GM18858 (cell line): Measurements from ENCODE around the gene PRKAB2.
"Not testable (repeated sequence)": the region's sequence is repeated elsewhere in the genome, so short reads cannot be mapped to it uniquely, and the experiment has no call there.

ENCODE experiments used
- ATAC-seq: cut with Tn5 transposase; IDR thresholded peaks from one replicate; pipeline ENCODE4 v1.9.1; 2021; ENCODE audit not compliant: unreplicated experiment

The PRKAB2 gene, protein sequence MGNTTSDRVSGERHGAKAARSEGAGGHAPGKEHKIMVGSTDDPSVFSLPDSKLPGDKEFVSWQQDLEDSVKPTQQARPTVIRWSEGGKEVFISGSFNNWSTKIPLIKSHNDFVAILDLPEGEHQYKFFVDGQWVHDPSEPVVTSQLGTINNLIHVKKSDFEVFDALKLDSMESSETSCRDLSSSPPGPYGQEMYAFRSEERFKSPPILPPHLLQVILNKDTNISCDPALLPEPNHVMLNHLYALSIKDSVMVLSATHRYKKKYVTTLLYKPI

DNA sequence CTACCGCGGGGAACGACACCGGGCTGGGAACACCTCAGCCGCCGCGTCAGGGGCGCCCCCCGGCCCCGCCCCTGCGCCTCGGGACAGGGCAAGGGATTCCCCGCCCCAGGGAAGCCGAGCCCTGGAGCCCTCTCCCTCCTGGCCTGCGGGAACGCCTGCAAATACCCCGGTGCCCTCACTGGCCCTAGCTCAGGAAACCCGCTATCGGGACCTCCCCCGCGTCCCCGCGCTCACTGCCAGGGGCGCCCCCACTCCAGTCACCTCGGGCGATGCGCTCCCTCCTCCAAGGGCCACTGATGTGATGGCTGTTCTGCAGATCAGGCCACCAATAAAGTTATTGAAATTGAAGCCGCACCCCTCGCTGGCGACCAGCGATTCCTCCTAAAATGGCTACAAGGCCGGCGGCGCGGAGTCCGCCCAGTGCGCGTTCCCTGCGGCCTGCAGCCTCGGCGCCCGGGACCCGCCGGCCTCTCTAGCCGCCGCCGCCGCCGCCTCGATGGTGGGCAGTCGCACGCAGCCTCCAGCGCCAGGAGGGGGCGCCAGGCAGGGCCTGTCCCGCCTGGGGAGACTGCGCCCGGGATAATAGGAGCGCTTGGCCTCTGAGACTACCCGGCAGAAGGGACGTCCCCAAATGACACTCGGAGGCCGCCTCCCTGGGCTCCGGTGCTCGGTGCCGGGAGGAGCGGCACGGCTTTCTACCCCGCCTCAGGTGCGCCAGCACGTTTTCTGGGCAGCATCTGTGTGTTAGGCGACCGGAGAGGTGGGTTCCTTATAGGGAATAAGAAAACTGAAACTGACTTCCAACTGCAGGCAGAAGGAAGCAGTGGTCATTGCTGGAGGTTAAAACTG is at the start of gene PRKAB2:
Gene PRKAB2 (minus strand): TSS at position 303 of the 849 bp plus-strand sequence. CDS start 326 bp downstream, outside the sequence.
- peak; percentile 72 for ATAC-seq

DNA sequence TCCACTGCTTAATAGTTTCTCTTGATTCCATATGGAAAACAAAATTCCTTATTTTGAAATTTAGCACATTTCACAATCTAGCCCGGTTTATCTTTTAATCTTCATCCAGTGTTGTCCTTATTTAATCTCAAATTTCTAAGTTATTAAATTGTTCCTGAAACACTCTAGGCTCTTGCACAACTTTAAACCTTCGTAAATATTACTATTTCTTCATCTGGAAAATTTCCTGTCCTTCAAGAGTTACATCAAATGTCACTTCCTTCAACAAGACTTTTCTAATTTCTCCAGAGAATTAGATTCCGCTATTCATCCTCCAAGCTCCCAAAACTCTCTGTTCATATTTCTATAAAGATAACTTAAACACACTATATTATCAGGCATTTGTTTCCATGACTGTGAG is 46.3 kb upstream of the PRKAB2 start:
- ATAC-seq: no peak

DNA sequence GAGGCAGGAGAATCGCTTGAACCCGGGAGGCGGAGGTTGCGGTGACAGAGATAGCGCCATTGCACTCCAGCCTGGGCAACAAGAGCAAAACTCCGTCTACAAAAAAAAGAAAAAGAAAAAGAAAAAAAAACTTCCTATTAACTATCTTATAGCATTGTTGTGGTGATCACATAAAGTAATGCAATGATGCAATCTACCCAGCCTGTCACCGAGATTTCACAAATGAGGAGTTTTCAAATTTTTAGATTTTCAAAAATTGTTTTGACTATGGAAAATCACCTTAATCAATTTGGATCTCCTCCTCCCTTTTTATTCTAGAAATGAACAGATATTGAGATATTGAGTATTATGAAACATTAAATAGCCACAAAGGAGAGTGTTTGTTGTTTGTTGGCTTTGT is 44.9 kb upstream of the PRKAB2 start:
- no peak for ATAC-seq

DNA sequence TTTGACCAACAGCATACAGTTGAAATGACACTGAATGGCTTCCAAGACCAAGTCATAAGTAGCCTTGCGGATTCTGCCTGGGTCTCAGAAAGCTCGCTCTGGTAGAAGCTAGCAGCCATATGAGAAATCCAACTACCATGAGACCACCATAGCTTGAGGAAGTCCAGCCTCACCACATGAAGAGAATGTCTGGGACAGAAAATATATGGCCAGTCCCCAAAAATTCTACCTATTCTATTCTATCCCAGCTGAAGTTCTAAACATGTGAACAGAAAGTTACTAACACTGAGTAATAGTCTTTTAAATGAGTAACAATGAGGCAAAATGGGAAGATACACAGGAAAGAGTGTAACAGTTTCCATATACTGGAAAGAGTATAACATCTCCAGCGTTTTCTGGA is 43.9 kb upstream of the PRKAB2 start:
- ATAC-seq: no peak

DNA sequence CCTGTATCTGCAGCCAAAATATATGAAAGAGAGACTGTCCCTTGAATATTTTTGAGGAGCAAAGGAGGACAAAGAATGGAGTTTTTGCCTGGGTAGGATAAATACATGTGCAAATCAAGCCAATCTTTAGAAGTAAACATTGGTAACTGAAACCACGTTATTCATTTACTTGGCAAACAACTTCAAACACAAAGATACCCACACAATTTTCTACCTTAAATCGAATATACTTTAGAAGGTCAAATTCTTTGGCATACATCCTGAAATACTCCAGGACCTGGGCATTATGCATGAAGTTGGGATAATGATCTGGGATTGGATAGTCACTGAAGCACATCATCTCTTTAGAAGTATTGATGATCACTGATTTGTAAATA is 43.3 kb upstream of the PRKAB2 start:
- no peak for ATAC-seq

DNA sequence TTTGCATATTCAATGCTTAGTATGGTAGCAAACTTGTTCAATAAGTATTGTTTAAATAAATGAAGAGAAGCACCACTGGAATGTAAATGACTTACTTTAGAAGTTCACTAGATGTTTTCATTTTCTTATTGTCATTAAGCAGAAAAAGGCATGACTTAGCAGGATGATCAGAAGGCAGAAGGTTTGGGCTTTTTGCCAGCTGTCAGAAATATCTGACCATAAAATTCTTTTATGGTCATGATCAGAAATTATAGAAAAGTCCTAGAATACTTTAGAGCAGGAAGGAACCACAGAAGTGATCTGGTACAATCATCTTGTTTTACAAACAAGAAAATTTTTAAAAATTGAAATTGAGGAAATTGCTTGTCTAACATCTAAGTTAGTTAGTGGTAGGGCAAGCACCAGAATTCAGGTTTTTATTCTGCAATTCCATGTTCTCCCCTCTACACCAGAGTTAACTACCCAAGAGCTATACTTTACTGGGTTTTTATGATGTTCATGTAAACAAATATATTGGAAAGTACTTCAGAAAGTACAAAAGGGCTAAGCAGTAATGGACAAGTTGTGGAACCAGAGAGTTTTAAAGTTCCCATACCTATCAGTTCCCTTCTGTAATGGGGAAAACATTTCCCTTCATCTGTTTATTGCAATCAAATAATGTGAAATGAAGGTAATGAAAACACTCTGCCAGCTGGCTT is 42.7 kb upstream of the PRKAB2 start:
- no peak for ATAC-seq

DNA sequence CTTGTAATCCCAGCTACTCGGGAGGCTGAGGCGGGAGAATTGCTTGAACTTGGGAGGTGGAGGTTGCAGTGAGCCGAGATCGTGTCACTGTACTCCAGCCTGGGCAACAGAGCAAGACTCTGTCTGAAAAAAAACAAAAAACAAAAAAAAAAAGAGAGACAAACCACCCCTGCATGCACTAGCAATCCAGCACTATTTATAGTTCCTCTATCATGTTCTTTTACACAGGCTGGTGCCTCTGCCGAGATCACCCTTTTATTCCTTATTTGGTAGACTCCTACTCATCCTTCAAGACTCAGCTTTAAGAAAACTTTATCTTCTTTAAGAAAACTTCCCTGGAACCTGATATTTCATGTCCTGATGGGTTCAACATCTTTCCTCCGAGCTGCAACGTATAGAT is 42.1 kb upstream of the PRKAB2 start:
- no peak for ATAC-seq

DNA sequence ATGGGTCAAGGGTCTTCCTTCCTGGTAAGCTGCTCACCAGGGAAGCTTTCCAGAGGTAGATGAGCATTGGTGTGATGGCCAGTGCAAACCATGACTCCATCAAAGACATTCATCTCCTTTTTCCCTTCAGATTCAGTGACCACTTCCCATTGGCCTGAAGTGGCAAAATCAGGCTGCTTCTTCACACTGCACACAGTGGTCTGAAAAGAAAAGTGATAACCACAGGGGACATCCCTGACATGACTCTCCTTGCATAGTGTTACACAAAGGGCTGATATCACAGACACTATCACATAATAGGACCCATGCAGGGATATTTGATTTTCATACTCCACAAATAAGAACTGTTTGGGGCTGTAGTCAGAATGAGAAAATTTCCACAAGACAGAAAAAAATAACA is 41.0 kb upstream of the PRKAB2 start:
- no peak for ATAC-seq

DNA sequence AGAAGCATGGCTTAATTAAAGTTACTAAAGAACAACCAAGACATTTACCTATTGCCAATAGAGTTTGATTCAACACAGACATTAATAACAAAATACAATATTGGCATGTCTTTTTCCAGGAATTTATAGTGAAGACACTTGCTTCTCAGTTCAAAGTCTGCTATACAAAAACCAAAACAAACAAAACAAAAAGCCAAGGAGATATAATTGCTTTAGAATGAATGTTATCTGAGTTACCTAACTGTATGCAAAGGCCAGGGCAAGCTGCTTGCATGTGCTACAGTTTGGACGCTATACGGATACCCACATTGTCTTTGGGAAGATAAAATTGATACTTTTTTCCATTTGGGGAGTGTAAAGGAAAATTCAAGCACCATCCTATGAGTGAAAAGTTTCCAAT is 39.3 kb upstream of the PRKAB2 start:
- ATAC-seq: no peak

DNA sequence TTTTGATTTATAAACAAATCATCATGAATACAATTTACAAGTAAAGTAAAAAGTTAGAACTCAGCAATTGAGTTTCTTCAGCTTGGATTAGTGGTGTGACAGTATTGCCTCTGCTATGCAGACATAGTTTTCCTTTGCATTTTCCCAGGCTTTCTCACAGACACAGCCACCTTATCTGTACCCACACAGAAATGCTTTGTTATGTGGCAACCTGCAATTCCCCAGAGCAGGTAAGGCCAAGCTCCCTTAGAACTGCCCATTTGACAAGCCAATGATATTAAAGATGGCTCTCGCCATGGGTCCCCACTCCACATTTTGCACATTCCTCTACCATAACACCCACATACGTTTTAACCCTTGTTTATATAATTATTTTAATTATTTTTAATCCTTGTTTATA is 38.7 kb upstream of the PRKAB2 start:
- no peak for ATAC-seq

DNA sequence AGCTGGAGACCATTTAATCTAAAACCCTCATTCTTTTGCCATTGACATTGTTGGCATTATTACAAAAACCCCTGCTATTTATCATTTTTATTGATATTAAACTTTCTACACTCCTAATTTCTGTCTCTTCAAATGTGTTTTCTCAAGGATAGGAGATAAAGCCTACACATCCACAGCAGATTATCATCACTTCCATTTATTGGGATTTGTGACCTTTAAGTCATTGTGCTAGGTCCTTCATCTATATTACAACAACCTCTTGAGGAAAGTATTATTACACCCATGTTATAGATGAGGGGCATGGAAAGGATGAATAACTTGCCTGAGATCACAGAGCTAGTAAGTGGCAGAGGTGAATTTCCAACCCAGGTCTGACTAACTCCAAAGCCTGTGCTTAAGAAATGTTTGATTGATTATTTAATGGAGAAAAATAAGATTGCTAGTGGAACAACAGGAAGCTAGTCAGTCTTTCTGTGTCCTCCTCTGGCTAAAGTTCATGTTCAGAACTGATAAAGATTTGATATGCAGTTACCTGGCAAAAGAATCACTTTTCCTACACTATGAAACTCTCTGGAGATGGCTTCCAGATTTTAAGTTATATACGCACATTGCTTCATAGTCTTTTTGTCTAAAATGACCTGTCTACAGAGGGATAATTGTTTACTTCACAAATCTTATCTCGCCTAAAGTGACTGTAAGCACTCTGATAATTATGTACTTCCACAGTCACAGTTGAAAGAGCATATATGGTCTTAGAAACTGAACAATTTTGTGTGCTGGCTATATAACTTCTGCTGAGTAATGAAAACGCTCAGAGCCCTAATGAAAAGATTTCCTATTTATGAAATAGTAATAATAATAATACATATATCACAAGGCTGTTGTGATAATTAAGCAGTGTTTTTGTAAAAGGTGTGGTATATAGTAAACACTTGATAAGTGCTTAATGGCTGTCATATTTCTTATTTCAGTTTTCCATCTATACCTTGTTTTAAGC is 37.9 kb upstream of the PRKAB2 start:
- no peak for ATAC-seq

DNA sequence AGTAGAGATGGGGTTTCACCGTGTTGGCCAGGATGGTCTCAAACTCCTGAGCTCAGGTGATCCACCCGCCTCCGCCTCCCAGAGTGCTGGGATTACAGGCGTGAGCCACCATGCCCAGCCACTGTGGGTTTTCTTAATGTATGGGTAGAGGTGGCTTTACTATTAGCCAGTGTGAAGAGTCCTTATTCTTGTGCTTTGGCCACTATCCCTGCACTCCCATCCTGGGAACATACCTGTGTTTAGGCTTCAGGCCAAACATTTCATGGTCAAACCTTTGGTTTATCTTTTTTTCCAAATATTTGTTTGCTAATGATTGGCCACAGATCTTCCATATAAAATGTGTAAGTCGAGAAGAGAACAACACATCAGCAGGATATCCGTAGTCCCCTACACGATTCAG is 36.3 kb upstream of the PRKAB2 start:
- ATAC-seq: no peak

DNA sequence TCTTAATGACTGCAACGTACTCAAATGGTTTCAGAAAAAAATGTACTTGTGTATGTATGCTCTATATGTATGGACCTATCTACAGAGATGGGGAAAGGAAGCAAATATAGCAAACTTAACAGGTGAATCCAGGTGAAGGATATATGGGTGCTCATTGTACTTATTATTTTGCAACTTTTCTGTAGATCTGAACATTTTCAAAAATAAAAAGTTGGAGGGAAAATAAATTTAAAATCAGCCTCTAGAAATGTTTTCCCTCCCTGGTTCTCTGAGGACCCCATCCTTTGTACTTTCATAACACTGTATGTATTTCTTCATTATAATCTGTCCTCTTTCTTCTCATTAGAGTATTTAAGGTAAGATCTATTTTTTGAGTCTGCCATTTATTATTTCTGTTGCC is 34.9 kb upstream of the PRKAB2 start:
- ATAC-seq: no peak

DNA sequence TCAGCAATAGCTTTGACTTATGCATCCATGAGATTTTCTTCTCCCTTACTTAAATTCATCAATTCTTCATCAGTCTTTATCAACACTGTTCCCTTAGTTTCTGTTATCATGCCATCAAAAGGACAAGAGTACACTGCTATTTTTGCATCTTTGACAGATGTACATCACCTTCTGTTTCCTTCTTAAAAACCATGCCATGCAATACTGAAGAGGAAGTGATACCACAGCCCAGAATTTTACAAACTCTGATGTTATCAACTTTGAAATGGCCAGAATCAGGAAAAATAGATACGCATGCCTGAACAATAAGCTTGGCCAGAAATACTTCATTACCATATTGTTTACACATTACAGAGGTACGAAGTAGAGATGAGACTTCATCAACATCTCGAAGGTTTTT is 31.8 kb upstream of the PRKAB2 start:
- no peak for ATAC-seq

DNA sequence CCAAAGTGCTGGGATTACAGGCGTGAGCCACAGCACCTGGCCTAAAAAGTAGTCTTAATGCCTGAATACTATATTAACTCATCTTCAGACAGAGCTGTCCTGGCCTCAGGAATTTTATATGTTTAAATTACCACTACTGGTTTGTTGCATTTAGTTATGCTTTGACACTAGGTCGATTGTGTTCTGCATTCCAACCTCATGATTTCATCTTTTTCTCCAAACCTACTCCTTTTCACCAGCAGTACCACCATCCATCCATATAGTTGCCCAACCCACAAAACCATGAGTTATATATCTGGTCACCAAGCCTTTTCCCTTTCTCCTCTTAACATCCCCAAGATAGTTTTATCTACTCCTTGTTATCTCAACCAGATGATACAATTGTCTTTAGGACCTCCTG is 30.3 kb upstream of the PRKAB2 start:
- no peak for ATAC-seq

DNA sequence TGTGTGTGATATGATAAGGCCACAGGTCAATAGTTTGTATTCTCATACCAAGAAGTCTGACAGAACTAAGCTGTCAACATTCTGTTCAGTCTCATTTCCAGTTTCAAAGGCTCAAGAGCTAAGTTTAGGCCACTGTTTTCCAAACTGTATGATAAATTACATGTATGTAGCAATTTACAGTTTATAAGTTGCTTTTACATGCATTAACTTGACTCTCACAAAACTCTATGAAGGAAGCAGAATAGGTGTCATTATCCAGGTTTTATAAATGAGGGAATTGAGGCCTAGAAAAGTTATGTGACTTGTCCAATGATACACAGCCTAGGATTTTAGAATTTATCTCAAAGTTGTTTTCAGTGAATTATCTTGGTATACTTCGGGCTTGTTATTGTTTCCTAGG is 29.5 kb upstream of the PRKAB2 start:
- no peak for ATAC-seq

DNA sequence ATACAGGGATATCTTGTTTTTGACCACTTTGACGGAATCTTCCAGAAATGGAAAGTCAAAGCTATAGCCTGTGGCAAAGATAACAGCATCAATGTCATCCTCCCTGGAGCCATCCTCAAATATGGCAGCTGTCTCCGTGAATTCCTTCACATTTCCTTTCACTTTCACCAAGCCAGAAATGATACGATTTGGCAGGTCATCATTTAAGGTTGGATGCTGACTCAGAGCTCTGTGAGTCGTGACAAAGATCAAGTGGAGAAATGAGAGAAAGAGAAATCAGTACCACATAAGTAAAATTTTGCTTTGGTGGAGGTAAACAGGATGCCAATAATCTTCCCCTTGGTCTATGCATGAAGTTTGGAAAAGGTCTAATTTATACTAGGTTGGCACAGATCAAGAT is 29.0 kb upstream of the PRKAB2 start:
- no peak for ATAC-seq

DNA sequence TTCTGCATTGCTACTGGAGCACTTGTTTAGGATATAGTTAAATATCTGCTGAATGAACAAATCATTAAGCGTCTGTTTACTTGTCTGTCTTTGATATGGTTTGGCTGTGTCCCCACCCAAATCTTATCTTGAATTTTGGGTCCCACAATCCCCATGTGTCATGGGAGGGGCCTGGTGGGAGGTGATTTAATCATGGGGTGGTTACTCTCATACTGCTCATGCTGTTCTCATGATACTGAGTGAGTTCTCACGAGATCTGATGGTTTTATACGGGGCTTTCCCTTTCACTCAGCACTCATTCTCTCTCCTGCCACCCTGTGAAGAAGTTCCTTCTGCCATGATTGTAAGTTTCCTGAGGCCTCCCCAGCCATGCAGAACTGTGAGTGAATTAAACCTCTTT is 25.1 kb upstream of the PRKAB2 start:
- ATAC-seq: not testable (repeated sequence)

DNA sequence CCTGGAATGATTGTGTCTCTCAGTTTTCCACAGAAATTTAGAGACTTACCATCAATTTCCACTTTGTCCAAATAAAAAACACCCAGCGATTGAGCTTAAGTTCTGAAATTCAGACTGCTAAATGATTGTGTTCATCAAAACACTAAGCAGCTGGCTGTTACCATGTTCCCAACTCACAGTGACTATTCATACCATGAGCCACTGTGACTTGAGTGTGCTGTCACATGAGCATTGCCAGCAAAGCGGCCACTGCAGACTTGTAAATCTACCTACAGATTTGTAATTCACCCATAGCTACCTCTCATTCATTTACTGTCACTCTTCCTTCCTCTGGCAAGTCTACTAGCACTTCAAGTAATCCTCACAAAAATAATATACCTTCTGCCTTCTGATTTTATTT is 17.2 kb upstream of the PRKAB2 start:
- ATAC-seq: no peak

DNA sequence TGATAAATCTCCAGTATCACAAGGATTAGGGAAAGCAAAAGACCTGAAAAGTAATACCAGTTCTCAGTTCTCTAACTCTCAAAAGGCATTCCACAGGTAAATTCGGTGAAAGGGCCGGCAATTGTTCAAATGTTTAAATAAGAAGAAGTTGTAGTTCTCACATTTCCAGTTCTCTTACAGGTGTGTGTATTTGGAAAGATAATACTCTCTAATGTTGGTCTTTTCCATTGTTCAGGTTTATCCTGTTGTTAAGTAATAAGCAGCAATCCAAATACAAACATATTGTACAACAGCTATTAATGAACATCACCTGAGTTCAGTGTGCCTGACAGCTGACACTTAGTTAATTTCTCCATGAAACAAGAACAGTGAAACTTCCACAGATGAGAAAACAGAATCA is 13.2 kb upstream of the PRKAB2 start:
- no peak for ATAC-seq
